Astrocyte of the spinal cord (primary cell): ENCODE data around the gene SERPINB6.

Source experiments
- DNase-seq: peaks from one replicate; pipeline ENCODE4 v3.0.0; 2011; ENCODE audit warnings: low read depth, low spot score
- H3K4me3 ChIP-seq: 2 replicates; pipeline ENCODE4 v1.5.1; 2011; ENCODE audit warnings: low read depth, mild to moderate bottlenecking, low read length, moderate library complexity
- CTCF ChIP-seq: IDR thresholded peaks from 2 replicates; pipeline ENCODE4 v1.5.1; 2012; ENCODE audit warnings: low read depth, mild to moderate bottlenecking, low read length, inconsistent platforms
- in situ Hi-C: cut with HindIII; loops from 2 replicates; pipeline ENCODE4 v1.10.0; 2017; ENCODE audit warnings: low sequenced_read_pairs

SERPINB6 gene

GRCh38 chr6:2986722-2987221, 15.4 kb upstream of the SERPINB6 start:
- peak; percentile 77 for DNase-seq
- in situ Hi-C loops: loop anchor here (25.0 kb wide), 1 partner anchor 149 kb away; the partner anchor contains the start of gene SERPINB1
- no peak for TF ChIP-seq CTCF
- no peak overlapping the region for H3K4me3 ChIP-seq

GRCh38 chr6:2984738-2985406, 13.5 kb upstream of the SERPINB6 start:
- TF ChIP-seq CTCF: no peak
- no peak overlapping the region for H3K4me3 ChIP-seq
- DNase-seq: no peak
- in situ Hi-C loops: loop anchor here (25.0 kb wide), 1 partner anchor 148 kb away; the partner anchor contains the start of gene SERPINB1

GRCh38 chr6:2982426-2983117, 11.2 kb upstream of the SERPINB6 start:
- DNase-seq: no peak
- TF ChIP-seq CTCF: no peak
- in situ Hi-C loops: loop anchor here (25.0 kb wide), 1 partner anchor 145 kb away; the partner anchor contains the start of gene SERPINB1
- H3K4me3 ChIP-seq: no peak overlapping the region

GRCh38 chr6:2980465-2980855, 9.1 kb upstream of the SERPINB6 start:
- no peak for TF ChIP-seq CTCF
- DNase-seq: no peak
- in situ Hi-C loops: loop anchor here (25.0 kb wide), 1 partner anchor 143 kb away; the partner anchor contains the start of gene SERPINB1
- no peak overlapping the region for H3K4me3 ChIP-seq

- TF ChIP-seq CTCF: no peak
- no peak overlapping the region for H3K4me3 ChIP-seq
- in situ Hi-C loops: loop anchor here (25.0 kb wide), 1 partner anchor 143 kb away; the partner anchor contains the start of gene SERPINB1
- no peak for DNase-seq
These were observed 8.6 kb upstream of the SERPINB6 start for GRCh38 chr6:2979819-2980464.

- no peak for TF ChIP-seq CTCF
- DNase-seq: no peak
- H3K4me3 ChIP-seq: no peak overlapping the region
- in situ Hi-C loops: loop anchor here (25.0 kb wide), 1 partner anchor 142 kb away; the partner anchor contains the start of gene SERPINB1
These were observed 7.6 kb upstream of the SERPINB6 start for GRCh38 chr6:2978923-2979322.
